GM12891 (cell line): Measurements from ENCODE around the gene CREB3L1.

Experiments used
- POLR2A ChIP-seq: IDR thresholded peaks from 2 replicates; pipeline ENCODE4 v1.6.1; 2011; ENCODE audit warnings: low read depth, low read length, control low read depth
- POLR2AphosphoS5 ChIP-seq: IDR thresholded peaks from 2 replicates; pipeline ENCODE4 v1.6.1; 2011; ENCODE audit warnings: low read depth, low read length, control low read depth
- POU2F2 ChIP-seq: IDR thresholded peaks from 2 replicates; pipeline ENCODE4 v1.6.1; 2011; ENCODE audit warnings: low read depth, mild to moderate bottlenecking, control low read depth, low read length, moderate library complexity
- TAF1 ChIP-seq: IDR thresholded peaks from 2 replicates; pipeline ENCODE4 v1.6.1; 2011; ENCODE audit warnings: low read depth, low read length, control low read depth

DNA sequence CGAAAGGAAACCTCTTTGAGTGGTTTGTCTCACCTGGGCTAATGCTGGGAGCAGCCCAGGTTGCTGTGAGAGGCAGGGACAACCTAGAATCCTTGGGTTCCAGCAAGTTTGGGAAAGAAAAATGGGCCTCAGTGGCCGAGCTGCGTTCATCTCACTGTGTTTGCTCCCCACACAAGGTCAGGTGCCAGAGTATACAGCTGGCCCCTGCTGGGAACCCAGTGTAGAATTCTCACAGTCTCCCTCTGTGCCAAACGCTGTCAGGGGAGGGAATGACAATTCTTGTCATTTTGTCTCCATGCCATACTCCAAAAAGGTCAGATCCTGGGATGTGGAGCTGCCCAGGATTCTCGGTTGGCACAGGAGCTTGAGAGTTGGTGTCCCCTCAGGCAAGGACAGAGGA, 74.1 kb downstream of the CREB3L1 start:
- TF ChIP-seq TAF1 (no peak), POLR2AphosphoS5 (no peak), POLR2A (no peak), POU2F2 (no peak)
